ENCODE results near the gene LYZL4. TPM values are rescaled to one million over a fixed set of nuclear protein-coding genes. Genes with fewer than 3 reads are reported as not detected.

The LYZL4 gene, protein sequence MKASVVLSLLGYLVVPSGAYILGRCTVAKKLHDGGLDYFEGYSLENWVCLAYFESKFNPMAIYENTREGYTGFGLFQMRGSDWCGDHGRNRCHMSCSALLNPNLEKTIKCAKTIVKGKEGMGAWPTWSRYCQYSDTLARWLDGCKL
- total RNA-seq (ENCODE audit: insufficient read depth, low replicate concordance) = not detected

DNA sequence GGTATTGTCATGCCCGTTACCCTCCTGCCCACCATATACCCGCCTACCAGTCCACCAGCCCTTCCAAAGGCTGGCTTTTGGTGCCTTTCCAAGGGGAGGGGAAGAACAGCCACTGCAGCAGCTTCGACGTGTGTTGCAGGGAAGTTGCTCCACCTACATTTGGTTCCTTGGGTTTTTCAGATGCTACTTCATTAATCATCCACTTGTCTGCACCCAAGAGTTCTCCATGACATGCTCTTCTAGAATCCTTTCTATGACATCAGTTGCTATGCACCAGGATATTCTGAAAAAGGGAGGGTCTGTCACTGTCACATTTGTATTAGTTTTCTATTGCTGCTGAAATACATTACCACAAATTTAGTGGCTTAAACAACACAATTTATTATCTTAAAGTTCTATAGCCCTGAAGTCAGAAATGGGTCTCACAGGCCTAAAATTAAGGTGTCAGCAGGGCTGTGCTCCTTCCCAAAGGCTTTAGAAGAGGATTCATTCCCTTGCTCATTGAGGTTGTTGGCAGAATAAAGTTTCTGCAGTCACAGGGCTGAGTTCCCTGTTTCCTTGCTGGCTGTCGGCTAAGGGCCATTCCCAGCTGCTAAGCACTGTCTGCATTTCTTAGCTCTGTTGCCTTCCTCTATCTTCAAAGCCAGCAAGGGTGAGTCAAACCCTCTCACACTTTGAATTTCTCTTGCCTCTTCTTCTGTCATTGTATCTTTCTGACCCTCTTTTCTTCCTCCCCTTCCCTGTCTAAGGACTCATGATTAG is at the start of gene LYZL4:
LYZL4 (minus strand) TSS at position 241 of the 762 bp plus-strand sequence. CDS start 3,359 bp downstream, outside the sequence.
- peak; percentile 56 for DNase-seq (ENCODE audit: low spot score)

DNA sequence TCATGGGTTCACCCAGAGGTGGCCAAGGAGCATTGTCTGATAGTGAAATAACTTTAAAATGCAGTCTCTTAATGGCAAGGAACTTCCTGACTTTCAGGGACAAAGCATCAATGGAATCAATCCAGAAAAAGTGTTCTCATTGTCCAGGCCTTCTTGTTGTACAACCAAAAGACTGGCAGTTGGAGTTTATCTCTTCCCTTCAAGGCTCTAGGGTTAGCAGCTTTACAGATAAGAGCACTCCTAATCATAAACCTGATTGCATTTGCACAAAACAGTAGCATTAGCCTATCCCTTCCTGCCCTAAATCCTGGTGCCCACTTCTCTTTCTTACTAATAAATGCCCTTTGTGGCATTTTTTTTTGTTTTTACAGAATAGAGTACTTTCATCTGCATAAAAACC is 48.7 kb upstream of the LYZL4 start:
- no peak for DNase-seq (ENCODE audit: low spot score)

DNA sequence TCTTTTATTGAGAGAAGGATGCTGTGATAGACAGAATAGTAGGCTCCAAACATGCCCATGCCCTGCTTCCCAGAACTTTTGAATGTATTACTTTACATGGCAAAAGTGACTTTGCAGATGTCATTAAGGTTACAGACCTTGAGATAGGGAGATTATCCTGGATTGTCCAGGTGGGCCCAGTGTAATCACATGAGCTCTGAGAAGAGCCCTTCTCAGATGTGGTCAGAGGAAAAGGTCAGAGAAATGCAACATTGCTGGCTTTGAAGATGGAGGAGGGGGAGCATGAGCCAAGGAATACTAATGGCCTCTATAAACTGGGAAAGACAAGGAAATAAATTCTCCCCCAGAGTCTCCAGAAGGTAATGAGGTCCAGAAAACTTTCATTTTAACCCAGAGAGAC is 45.8 kb upstream of the LYZL4 start:
- DNase-seq (ENCODE audit: low spot score) = no peak

DNA sequence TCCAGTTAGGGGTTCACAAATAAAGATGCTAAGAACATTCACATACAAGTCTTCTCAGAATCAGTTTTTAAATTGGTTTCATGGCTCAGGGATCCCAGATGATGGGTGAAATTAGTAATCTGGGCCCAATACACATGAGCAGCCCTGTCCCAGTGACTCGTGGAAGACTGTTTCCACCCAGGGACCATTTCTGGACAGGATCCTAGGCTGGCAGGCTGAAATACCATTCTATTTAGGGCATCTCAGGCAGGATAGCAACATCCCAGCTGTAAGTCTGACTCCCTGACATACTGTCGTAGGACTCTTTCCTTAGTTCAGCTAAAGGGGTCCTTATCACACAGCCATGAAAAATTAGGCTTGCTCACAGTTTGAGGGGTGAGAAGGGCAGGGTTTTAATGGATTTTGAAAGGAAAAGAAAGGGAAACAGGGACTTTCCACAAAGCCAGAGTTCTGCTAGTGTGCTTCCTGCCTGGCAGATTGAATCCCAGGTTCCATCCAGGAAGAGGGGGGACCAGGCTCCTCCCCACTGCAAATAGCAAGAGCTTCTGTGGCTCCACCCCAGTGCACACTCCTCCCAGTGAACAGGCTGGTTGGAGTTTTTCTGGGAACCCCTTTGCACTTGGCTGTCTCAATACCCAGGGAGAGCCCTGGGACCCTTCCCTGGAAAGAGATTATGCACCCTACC is 41.3 kb upstream of the LYZL4 start:
- peak; percentile 8 for DNase-seq (ENCODE audit: low spot score)

DNA sequence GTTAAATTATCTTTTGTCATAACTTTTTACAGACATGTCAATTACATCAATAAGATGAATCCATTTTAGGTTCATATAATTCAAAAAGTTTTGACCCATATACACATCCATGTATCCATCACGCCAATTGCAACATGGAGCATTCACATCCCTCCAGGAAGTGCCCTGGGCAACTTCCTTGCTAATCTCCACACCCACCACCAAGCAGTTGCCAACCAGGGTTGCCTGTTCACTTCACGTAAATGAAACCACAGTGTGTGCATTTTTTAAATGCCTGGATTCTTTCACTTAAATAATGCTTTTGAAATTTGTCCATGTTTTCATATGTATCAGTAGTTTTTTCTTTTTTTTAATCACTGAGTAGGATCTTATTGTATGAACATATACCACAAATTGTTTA is 40.7 kb upstream of the LYZL4 start:
- no peak for DNase-seq (ENCODE audit: low spot score)

DNA sequence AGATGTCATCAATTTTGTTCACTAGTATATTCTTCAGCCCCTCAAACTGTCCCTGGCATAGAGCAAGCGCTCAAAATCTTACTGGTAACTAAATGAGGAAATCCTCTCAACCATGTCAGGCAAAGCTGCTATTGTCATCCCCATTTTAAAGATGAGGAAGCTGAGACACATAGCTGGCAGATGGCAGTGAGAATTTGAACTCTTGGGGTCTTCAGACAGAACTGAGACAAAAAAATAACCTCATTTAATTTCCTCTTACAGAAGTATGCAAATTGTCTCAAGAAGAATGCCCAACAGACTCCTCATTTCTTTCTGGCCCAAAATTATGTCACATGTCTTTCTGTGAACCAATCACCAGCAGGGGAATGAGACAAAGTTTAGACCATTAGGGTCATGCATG is 40.2 kb upstream of the LYZL4 start:
- DNase-seq (ENCODE audit: low spot score) = no peak

DNA sequence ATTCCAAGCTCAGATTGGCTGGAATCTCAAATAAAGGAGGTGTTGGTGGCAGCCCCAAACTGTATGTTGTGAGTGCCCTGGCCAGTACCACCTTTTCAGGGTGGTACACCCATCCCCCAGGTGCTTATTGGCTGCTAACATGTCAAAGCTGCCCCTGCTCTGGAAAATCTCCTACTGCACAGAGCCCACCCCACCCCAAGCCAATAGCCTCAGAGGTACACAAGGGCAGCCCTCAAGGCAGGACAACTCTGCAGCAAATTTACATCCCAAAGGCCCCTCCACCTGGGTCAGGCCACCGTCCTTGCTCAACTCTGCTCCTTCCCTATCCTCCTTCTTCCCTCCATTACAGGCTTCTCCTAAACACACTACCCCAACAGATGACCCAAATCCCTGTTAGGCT is 37.1 kb upstream of the LYZL4 start:
- no peak for DNase-seq (ENCODE audit: low spot score)

DNA sequence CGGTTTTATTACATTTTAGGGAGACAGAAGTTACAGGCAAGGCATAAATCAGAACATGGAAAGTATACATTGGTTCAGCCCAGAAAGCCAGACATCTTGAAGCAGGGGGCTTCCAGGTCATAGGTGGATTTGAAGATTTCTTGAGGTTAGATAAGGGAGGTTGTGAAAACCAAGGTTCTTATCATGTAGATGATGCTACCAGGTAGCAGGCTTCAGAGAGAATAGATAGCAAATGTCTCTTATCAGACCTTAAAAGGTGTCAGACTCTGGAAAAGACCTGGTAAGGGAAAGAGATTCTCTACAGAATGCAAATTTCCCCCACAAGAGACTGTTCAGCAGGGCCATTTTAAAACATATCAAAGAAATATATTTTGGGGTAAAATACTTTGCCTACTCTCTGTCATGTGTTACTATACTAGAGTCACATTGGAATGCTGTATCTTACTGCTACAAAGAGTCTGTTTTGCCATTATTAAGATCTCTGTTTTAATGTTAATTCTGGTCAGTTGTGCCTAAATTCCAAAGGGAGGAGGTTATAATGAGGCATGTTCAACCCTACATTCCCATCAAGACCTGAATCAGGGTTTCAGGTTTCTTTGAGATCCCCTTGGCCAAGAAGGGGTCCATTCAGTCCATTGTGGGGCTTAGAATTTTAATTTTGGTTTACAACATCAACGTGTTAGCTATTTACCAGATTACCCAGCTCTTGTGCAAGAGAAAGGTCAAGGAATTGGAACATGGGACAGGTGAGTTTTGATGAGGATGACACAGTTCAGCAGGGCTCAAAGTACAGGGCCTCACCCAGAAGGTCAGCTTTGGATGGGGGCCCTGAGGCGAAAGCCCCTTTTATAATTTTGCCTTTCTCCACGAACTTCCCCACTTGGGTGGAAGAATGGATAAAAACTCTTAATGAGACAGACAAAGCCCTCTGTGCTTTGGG is 36.0 kb upstream of the LYZL4 start:
- no peak for DNase-seq (ENCODE audit: low spot score)

DNA sequence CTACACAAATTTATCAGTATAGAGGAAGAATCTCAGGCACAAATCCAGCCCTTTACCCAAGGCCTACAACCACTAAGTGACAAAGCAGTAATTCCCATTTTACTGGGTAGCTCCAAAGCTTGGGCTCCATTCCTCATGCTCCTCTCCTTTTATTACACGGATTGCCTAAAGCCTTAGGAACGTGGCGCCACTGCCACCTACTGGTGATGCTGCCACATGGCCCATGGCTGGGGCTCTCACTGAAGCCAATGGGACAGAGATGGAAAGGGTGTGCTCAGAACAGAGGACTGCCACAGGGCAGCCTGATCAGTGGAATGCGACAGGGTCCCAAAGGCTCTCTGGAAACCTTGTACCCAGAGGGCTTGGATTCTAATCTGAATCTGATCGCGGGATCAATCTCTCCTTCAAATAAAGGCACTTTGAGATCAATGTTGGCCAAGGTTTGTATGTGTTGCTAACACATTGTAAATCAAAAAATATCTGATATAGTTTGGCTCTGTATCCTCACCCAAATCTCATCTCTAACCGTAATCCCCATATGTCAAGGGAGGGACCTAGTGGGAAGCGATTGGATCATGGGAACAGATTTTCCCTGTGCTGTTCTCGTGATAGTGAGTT is 33.5 kb upstream of the LYZL4 start:
- peak; percentile 82 for DNase-seq (ENCODE audit: low spot score)

DNA sequence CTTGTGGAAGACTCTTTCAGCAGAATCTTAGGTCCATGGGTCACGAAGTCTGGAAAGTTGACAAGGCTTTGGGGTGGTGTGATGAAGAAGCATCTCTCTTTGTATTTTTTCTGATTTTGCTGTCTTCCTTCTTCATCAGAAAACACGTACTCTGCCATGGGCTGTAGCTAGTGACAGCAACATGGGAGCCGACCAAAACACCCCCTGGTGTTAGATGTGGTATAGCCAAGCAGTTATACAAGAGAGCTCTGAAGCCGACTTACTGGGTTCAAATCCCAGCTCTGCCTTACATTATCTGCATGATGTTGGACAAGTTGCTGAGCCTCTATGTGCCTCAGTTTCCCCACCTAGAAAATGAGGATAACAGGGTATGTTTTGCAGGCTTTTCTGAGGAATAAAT is 32.9 kb upstream of the LYZL4 start:
- no peak for DNase-seq (ENCODE audit: low spot score)

DNA sequence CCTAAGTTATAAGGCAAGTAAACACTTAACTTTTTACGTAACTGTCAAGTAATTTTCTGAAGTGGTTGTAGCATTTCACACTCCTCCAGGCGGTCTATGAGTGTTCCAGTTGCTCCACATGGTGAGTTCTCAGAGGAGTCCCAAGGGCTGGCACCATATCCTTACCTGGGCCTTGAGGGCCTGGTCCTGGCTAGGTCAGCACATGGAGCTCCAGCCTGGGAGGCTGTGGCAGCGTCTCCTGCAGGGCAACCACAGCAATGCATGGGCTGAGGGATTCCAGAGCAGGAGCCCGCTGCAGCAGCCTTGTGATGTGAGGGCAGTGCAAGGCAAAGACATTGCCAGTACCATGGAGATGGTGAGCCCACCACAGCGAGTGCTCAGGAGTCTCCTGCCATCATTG is 32.2 kb upstream of the LYZL4 start:
- no peak for DNase-seq (ENCODE audit: low spot score)

DNA sequence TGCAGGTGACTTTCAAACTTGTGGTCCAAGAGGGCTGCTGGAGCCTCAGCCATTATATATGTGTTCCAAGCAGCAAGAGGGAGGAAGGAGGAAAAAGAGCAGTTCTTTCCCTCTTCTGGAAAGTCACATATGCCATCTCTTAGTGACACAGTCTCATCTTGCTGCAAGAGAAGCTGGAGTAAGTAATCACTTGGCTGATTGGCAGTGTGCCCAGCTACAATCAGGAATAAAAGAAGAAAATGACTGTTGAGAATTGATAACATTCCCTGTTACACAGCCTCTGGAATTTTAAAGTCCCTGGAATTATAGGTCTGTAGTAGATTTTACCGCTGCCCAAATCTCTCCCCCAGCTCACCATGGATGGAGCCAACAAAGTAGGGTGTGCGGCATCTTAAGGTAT is 31.4 kb upstream of the LYZL4 start:
- no peak for DNase-seq (ENCODE audit: low spot score)

DNA sequence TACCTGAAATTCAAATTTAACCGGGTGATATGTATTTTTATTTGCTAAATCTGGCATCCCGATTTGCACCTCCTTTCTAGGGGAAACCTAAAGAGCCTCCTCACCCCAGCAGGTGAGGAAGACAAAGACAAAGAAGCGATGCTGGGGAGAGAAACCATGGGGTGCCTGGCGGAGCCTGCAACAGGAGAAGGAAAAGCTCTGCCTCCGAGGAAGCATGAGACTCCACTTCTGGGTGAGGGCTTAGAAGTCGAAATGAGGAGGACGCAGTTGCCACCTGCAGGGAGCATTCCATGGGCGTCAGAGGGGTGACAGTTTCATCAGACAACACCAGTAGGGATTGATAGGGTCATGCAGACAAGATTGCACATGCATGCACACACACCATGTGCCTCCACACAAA is 30.5 kb upstream of the LYZL4 start:
- DNase-seq (ENCODE audit: low spot score) = no peak

DNA sequence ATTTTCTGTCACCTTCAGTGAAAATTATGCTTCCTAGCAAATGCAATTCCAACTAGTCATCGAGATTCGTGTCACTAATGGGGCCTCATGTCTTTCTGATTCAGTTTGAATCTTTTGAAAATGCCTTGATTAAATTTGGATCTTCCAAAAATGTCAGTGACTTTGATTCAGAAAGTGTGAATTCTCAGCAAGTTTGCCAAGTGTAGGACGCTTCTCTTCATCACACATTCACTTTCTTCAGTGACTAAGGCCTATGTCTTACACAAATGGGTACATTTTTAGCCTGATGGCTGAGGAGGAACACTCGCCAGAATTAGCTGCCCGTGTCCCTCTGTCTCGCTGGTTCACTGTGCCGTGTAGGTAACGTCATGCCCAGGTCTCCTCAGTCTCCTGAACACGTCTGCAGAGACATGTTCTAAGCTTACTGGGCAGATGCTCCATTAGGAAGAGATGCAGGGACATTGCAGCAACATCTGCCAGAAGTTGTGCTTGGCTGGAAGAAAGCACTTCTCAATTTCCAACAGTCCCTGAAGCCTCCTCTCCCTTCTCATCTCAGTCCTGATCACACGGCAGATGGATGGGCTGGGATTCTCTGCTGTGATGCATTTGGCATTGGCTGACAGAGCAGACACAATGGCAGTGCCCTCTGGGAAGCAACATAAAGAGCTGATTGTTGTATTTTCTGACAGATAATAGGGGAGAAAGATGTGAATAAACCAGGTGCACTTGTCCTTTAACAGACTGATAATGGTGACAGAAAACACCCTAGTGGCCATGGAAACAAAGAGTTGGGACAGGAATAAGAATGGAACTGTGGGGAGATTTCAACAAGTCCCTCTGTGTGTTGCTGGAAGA is 29.1 kb upstream of the LYZL4 start:
- no peak for DNase-seq (ENCODE audit: low spot score)

DNA sequence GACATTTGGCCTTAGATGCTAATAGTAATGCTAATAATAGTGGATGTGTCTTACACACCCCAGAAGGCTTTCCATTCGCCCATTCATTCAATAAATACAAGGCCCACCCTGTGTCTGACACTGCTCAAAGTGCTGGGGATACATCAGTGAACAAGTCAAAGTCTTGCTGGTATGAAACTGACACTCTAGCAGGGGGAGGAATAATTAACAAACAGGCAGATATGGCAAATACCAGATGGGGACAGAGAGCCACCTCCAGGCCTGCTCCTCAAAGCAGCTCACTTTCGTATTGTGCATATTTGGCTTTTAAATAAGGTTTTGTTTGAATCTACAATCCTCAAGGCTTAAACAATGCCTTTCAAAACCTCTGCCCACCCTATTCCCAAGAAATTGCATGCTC is 28.3 kb upstream of the LYZL4 start:
- no peak for DNase-seq (ENCODE audit: low spot score)

DNA sequence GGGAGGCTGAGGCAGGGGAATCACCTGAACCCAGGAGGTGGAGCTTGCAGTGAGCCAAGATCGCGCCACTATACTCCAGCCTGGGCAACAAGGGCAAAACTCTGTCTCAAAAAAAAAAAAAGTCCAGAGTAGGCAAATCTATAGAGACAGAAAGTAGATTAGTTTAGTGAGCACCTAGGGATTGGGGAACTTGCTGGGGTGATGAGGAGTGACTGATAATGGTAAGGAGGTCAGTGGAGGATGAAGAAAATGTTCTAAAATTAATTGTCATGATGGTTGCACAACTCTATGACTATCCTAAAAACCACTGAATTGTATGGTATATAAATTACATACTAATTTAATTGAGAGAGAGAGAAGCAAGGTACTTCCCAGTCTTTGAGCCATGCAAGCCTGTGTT is 27.8 kb upstream of the LYZL4 start:
- DNase-seq (ENCODE audit: low spot score) = no peak

DNA sequence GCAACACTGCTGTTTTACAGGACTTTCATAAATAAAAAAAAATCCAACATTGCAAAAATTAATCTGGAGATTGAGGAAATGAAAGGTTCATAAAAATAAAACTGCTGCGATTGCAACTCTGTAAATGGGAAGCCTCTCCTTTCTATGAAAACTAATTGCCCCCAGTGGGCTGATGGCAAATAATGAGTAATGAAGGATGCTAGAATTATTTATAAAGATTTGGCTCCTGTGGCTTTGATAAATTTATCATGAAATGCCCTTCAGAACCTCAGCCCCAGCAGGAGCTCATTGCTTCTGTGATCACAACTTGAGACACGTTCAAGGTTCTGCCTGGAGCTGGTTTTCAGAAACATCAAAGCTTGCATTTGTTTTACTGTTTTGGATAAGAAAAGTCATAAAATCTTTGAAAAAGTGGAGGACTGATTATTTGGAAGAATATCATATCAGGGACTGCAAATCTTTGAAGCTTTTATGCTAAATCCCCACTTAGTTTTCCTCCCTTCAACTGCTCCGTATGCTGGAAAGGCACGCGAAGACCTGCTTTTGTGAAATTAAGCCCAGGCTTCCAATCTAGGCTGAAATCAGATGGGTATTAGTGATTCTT is 24.5 kb upstream of the LYZL4 start:
- peak; percentile 93 for DNase-seq (ENCODE audit: low spot score)

DNA sequence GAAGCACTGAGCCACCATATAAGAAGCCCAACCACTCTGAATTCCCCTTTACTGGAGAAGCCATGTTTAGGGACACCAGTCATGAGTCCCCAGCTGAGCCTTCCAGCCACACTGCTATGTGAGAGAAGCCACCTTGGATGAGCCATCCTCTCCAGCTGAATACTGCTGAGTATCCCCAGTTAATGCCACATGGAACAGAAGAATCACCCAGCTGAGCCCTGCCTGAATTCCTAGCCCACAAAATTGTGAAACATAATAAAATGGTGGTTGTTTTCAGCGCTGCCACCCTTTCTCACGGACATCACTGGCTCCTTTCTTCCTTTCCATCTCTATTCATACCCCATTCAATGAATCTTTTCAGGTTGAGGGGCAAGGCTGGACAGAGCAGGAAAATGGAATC is 22.1 kb upstream of the LYZL4 start:
- DNase-seq (ENCODE audit: low spot score) = no peak

DNA sequence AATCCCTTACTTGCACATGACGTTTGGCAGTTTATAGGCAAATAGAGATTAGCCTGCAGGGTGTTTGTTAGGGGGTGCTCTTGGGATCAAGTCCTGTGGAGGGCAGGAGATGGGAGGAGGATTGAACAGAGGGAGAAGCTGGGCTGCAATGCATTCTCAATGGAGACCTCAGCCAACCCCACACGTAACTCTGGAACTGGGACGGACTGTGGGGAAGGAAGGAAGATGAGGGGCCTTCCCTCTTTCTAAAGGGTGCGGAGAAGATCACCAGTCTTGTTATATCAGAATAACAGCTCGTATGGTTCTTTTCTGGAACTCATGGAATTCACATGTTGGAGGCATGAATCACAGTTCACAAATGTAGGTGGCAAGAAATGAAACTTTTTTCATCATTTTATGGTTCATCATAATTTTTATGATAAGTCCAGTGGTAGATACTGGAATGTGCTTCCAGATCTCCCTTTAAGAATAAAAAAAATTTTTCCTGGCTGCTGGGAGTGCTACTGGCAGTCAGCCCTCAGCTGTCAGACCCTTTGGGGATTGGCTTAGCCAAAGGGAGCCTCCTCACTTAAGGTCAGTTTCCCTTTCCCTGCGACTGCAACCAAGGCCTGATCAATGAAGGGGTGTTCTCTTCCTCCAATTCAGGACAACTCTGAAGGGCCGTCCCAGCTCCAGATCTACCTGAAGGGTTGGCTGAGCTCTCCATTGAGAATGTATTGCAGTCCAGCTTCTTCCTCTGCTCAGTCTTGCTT is 20.5 kb upstream of the LYZL4 start:
- peak; percentile 42 for DNase-seq (ENCODE audit: low spot score)
